ENCODE data around the gene THAP10.

- TF ChIP-seq CTCF (conservative IDR thresholded peaks at IDR 0.05; ENCODE audit: low read depth, low read length) = no peak
- TF ChIP-seq EZH2 (IDR thresholded peaks at IDR 0.05; ENCODE audit: borderline replicate concordance, low read depth, low read length, poor library complexity, severe bottlenecking) = no peak
Observed at GRCh38 chr15:70859998-70860397, 32.2 kb downstream of the THAP10 start.

Data from A673 (cell line).